Naive B cell (primary cell): ENCODE data around the gene NRCAM. TPM values are rescaled to one million over a fixed set of nuclear protein-coding genes. Genes with fewer than 3 reads are reported as not detected.

Source experiments
- ATAC-seq, 2 donors: fragments of 150-1000 bp; cut with Tn5 transposase; 2 replicates each; pipeline ENCODE4 v1.10.0; 2021; ENCODE audit warnings: low read depth in 2 of 2, mild to moderate bottlenecking in 2 of 2, moderate library complexity in 2 of 2
- DNase-seq: peaks from one replicate; pipeline ENCODE4 v3.0.0; 2022
- H3K27ac Mint-ChIP-seq, 6 donors: one replicate each; pipeline ENCODE4 v1.8.0; 2020 to 2022; ENCODE audit warnings: mild to moderate bottlenecking in 6 of 6, mixed read lengths in 6 of 6, moderate library complexity in 5 of 6, inconsistent platforms in 2 of 6
- H3K27me3 Mint-ChIP-seq, 3 donors: one replicate each; pipeline ENCODE4 v1.8.0; 2021 to 2022; ENCODE audit warnings: mixed read lengths in 3 of 3, mild to moderate bottlenecking in 1 of 3
- H3K36me3 Mint-ChIP-seq, 2 donors: one replicate each; pipeline ENCODE4 v1.8.0; 2020 to 2022; ENCODE audit warnings: mixed read lengths in 2 of 2, inconsistent platforms in 1 of 2, mild to moderate bottlenecking in 1 of 2
- H3K4me1 Mint-ChIP-seq, 3 donors: one replicate each; pipeline ENCODE4 v1.8.0; 2020 to 2022; ENCODE audit warnings: mixed read lengths in 3 of 3, inconsistent platforms in 1 of 3, mild to moderate bottlenecking in 1 of 3, moderate library complexity in 1 of 3
- H3K4me3 Mint-ChIP-seq, 8 donors: one replicate each; pipeline ENCODE4 v1.8.0; 2020 to 2022; ENCODE audit warnings: mild to moderate bottlenecking in 8 of 8, mixed read lengths in 8 of 8, moderate library complexity in 8 of 8, inconsistent platforms in 2 of 8
- H3K9me3 Mint-ChIP-seq, 7 donors: one replicate each; pipeline ENCODE4 v1.8.0; 2020 to 2022; ENCODE audit warnings: mixed read lengths in 7 of 7, mild to moderate bottlenecking in 5 of 7, inconsistent platforms in 2 of 7, moderate library complexity in 1 of 7
- polyA plus RNA-seq, 6 donors: library from polyadenylated mRNA; unstranded; fragments of 300-500 nt; fragmentation: Illumina TruSeq; gene quantifications; one replicate each; pipeline ENCODE4 v1.2.3, GENCODE V29; 2021; ENCODE audit warnings: low read depth in 6 of 6

The NRCAM gene
- polyA plus RNA-seq, 6 donors from 2014 or later, result 0.29 to 1.2 (median 0.47) TPM; not detected in 1

DNA sequence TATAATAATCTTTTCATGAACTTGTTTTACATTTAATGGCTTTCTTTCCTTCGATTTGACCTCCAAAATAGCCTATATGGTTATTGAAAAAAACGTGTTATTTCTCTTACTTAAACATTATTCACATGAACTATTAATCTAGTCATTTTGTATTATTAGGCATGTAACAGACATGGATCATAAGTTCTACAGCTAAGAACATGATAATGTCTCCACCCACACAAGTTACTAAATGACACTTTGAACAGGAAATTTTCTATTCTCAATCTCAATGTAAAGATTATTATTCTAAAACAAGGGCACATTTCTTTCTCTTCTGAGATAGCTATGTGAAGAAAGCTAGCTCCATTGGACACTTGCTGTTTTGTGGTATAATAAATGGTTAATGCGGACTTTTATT is 336.0 kb downstream of the NRCAM start:
- ATAC-seq, result no peak
- H3K27me3 Mint-ChIP-seq, result no peaks in the 10 kb centered on the region
- no peaks in the 10 kb centered on the region for H3K36me3 Mint-ChIP-seq

DNA sequence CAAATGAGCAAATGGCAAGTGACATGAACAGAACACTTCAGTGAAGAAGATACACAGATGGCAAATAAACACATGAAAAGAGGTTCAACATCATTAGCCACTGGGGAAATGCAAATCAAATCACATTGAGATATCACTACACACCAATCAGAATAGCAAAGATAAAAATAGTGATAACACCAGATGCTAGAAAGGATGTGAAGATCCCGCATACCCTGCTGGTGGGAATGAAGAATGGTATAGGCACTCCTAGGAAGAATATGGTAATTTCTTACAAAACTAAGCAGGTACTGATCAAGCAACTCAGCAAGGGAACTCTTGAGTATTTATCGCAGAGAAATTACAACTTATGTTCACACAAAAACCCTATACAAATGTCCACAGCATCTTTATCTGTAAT is 337.3 kb downstream of the NRCAM start:
- Mint-ChIP-seq H3K36me3 (no peaks in the 10 kb centered on the region), H3K27ac (no peak overlapping the region), H3K27me3 (no peaks in the 10 kb centered on the region), H3K9me3 (no peaks in the 10 kb centered on the region), H3K4me1 (no peaks in the 10 kb centered on the region), H3K4me3 (no peak overlapping the region)
- no peak for DNase-seq
- no peak for ATAC-seq

More for the DNA sequence above, 336.0 kb downstream of the NRCAM start:
- Mint-ChIP-seq H3K9me3 (no peaks in the 10 kb centered on the region), H3K4me3 (no peak overlapping the region), H3K4me1 (no peaks in the 10 kb centered on the region), H3K27ac (no peak overlapping the region)
- DNase-seq, result no peak

DNA sequence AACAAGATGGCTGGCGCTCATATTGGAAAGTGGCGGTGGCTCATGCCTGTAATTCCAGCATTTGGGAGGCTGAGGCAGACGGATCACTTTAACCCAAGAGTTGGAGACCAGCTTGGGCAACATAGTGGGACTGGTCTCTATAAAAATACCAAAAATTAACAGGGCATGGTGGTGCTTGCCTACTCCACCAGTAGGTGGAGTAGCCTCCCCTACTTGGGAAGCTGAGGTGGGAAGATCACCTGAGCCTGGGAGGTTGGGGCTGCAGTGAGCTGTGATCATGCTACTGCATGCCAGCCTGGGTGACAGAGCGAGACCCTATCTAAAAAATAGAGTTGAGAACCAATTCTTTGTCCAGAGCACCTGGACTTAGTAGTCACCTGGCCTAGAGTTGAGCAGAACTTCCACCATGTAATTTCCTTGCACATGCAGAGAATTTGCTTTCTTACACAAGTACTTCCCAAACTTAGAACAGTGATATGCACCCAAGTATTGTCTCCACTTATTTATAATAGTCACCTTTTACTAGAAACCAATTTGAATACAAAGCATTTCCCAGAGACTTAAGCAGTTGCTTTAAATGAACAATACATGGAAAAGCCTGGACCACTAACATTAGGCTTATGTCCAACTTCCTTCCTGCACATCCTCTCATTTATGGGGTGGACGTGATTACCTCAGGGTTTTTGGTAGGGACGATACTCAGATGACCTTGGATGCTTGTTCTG is 342.0 kb downstream of the NRCAM start:
- H3K4me3 Mint-ChIP-seq, result no peak overlapping the region
- no peaks in the 10 kb centered on the region for H3K4me1 Mint-ChIP-seq
- no peaks in the 10 kb centered on the region for H3K36me3 Mint-ChIP-seq
- DNase-seq (peak; percentile 19), ATAC-seq (peak in 1 of 2 donors; percentile 70)
- peaks cover 0 to 1% (median 0%) of the 10 kb centered on the region in 7 donors for H3K9me3 Mint-ChIP-seq
- H3K27ac Mint-ChIP-seq, result no peak overlapping the region
- H3K27me3 Mint-ChIP-seq, result peaks cover 0 to 1% (median 0%) of the 10 kb centered on the region in 3 donors

DNA sequence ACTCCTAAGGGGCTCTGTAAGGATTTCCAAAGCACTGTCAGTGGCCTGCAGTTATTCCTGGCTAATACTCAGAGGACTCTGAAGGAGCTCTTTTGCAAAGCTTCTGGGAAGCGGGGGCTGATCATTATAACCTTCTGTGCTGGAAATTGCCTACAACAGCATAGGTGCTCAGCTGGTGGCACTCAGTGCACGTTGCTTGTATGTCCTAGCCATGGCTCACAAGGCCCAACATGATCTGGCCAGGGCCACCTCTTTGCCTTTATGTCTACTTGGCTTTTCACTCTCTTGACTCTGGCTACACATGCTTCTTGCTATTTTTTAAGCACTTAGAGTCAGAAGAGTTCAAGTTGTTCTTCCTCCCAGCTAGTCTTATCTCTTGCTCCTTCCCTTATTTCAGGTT is 343.6 kb downstream of the NRCAM start:
- no peaks in the 10 kb centered on the region for H3K36me3 Mint-ChIP-seq
- H3K27ac Mint-ChIP-seq, result no peak overlapping the region
- peaks cover 0 to 1% (median 0%) of the 10 kb centered on the region in 7 donors for H3K9me3 Mint-ChIP-seq
- ATAC-seq (no peak), DNase-seq (no peak)
- peaks cover 0 to 4% (median 0%) of the 10 kb centered on the region in 3 donors for H3K27me3 Mint-ChIP-seq
- no peak overlapping the region for H3K4me3 Mint-ChIP-seq
- no peaks in the 10 kb centered on the region for H3K4me1 Mint-ChIP-seq

DNA sequence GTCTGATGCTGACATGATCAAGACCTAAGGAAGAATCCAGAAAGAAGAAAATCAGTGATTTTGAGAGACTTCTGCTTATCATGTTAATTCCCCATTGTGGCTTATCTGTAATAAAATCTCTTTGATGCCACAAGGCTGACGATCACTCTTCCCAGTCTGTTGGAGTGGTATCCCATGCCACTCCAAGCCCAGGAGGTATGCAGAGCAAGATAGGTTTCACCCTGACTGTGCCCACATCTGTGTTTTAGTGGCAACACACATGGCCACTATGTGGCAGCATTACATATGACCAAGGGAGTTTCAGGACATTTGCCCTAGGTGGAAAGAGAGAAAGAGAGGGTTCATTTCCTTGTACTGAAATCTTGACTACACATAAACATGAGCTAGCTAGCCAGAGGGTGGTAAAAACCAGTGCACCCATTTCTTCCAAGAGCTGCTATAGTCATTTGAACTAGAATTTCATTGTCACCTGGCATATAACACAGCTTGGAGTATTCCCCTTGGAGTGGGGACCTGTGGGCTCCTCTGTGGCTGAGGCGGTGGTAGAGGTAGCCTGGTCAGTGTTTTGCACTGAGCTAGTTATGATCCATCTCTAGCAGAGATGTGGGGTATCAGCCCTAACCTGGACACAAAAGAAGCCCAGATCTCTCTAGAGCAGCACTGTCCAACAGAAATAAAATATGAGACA is 346.9 kb downstream of the NRCAM start:
- H3K27ac Mint-ChIP-seq, result peak overlapping the region in 1 of 6 donors; percentile 85
- peak in 1 of 2 donors; percentile 58 for ATAC-seq

DNA sequence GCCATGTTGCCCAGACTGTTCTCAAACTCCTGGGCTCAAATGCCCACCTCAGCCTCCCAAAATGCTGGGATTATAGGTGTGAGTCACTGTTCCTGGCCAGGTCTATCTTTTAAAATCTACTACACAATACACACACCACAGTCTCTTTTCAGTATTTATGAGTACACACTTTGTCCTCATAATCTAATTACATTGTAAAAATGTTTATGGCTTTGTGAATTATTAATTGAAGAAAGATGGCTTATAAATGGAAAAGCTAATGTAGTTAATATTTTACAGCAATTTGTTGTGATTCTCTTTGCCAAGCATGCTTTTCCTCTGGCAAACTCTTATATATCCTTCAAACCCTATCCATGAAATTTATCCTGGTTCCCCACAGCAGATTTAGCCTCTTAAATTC is 348.1 kb downstream of the NRCAM start:
- Mint-ChIP-seq H3K27me3 (peaks cover 0 to 4% (median 0%) of the 10 kb centered on the region in 3 donors), H3K9me3 (peaks cover 0 to 1% (median 0%) of the 10 kb centered on the region in 7 donors), H3K4me3 (no peak overlapping the region), H3K27ac (no peak overlapping the region), H3K4me1 (no peaks in the 10 kb centered on the region), H3K36me3 (no peaks in the 10 kb centered on the region)
- DNase-seq (no peak), ATAC-seq (no peak)

More for the DNA sequence above, 346.9 kb downstream of the NRCAM start:
- Mint-ChIP-seq H3K4me3 (no peak overlapping the region), H3K36me3 (no peaks in the 10 kb centered on the region), H3K9me3 (peaks cover 0 to 1% (median 0%) of the 10 kb centered on the region in 7 donors), H3K4me1 (no peaks in the 10 kb centered on the region), H3K27me3 (peaks cover 0 to 4% (median 0%) of the 10 kb centered on the region in 3 donors)
- peak; percentile 6 for DNase-seq

DNA sequence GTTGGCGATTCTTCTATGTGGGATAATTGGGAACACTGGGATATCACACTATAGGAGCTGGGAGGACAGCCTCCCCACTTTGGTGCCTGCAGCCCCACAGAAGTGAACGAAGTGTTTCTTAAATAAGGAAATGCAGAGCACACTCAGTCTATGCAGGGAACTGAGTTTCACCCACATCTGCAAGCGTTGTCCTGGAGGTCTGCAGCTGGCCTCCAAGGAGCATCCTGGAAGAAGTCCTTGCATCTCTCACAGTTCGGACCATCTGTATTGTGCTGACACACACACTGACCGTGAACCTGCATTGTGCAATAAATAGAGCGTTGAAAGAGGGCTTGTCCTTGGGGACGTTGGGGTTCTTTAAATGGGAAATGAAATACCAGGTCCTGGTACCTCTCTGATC is 351.9 kb downstream of the NRCAM start:
- H3K9me3 Mint-ChIP-seq, result no peaks in the 10 kb centered on the region

DNA sequence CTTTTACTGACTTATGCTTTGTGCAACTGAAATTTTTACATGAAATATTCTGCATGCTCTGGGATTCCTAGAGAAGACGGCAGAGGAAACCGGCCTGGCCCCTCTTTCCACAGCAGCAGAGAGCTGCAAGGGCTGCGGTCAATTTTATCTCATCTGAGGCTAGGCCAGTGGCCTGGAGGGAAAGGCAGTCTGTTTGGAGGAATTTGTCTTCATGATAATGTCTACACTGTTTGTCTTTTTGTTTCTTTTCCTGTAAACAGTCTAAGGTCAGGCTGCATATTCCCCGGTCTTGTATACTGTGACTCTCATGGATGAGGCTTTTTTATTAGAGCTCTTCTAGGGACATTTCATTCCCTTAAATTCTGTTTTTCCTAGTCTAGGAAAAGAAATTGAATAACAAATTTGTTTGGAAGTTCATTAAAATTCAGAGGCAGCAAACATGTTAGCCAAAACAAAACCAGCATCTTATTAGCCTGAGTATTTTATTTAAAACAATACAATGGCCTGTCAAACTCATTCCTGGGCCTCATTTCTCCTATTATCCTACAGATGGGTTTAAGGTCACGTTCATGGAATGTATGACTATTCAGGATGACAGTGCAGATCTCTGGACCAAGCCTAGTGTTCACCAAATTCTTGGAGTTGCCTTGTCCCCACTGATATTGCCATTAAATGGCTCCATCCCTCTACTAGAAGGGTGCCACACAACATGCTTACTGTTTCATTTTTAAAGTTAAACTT is 352.5 kb downstream of the NRCAM start:
- H3K27me3 Mint-ChIP-seq, result peaks cover 7 to 13% (median 12%) of the 10 kb centered on the region in 3 donors
- H3K27ac Mint-ChIP-seq, result no peak overlapping the region
- H3K9me3 Mint-ChIP-seq, result no peaks in the 10 kb centered on the region
- DNase-seq (no peak), ATAC-seq (no peak)
- no peaks in the 10 kb centered on the region for H3K36me3 Mint-ChIP-seq
- no peak overlapping the region for H3K4me3 Mint-ChIP-seq
- H3K4me1 Mint-ChIP-seq, result no peaks in the 10 kb centered on the region

More for the DNA sequence above, 351.9 kb downstream of the NRCAM start:
- DNase-seq, result no peak
- ATAC-seq, result no peak
- no peaks in the 10 kb centered on the region for H3K4me1 Mint-ChIP-seq
- peak overlapping the region in 1 of 8 donors; percentile 15 for H3K4me3 Mint-ChIP-seq
- H3K36me3 Mint-ChIP-seq, result no peaks in the 10 kb centered on the region
- peaks cover 1 to 12% (median 7%) of the 10 kb centered on the region in 3 donors for H3K27me3 Mint-ChIP-seq
- no peak overlapping the region for H3K27ac Mint-ChIP-seq

DNA sequence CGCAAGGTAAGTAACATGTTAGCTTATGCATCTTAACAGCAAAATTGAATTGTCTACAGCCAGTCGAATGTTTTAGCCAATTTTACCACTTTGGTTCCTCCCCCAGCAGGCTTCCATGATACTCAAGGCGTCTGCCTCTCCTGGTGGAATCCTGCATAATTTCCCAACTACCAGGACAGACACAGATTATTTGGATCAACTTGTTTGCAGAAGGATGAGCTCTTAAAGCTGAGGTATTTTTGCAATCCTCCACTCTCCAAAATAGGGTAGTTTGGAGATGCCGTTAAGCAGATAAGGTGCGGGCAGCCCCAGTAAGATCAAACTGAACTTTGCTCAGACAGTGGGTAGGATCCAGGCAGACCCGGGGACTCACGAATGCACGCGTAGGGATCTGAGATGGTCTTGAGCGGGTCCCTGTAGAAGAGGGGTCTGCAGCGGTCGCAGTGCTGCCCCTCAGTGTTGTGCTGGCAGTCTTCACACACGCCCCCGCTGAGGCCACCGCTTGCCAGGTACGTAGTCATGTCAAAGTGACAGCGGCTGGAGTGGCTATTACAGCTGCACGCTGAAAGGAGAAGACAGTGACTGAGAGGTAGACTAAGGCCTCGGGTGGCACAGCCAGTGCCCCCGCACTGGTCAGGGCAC is 353.4 kb downstream of the NRCAM start:
- no peaks in the 10 kb centered on the region for H3K36me3 Mint-ChIP-seq
- H3K4me3 Mint-ChIP-seq, result no peak overlapping the region
- no peak for ATAC-seq

DNA sequence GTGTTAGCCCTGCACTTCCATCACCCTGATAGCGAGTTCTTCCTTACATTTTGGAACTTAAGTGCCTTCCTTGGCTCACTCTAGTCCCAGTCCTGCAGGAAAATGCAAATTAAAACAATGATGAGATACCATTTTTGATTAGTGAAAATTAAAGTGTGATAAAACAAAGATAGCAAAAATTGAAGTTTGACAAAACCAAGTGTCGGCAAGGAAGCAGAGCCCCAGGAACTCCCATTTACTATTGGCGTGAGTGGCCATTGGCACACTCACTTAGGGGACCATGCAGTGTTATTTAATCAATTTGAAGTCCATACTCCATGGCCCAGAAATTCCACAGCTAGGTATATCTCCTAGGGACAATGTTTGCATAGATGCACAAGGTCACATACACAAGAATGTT is 354.5 kb downstream of the NRCAM start:
- H3K27ac Mint-ChIP-seq, result no peak overlapping the region
- no peak overlapping the region for H3K4me3 Mint-ChIP-seq
- peaks cover 9 to 15% (median 12%) of the 10 kb centered on the region in 3 donors for H3K27me3 Mint-ChIP-seq
- no peaks in the 10 kb centered on the region for H3K36me3 Mint-ChIP-seq
- H3K9me3 Mint-ChIP-seq, result no peaks in the 10 kb centered on the region
- DNase-seq (no peak), ATAC-seq (no peak)
- H3K4me1 Mint-ChIP-seq, result no peaks in the 10 kb centered on the region

More for the DNA sequence above, 353.4 kb downstream of the NRCAM start:
- Mint-ChIP-seq H3K9me3 (no peaks in the 10 kb centered on the region), H3K4me1 (no peaks in the 10 kb centered on the region), H3K27ac (no peak overlapping the region), H3K27me3 (peaks cover 9 to 15% (median 12%) of the 10 kb centered on the region in 3 donors)
- DNase-seq, result no peak

DNA sequence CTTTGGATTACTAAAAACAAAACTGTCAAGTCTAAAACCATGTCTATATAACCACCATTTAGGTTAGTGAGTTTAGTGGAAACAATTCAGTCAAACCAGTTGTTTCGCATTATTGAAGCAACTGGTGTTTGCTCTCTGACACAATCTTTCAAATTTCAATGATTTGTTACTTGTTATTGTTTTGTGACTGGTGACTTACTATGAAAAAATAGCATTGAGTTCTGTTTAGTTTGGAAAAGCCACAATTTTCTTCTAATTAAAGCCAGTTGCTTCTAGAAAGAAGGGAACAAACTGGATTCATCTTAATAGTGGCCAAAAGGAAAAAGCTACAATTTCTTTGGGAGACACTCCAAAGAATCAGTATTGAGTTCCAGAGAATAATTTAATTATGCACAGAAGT is 356.5 kb downstream of the NRCAM start:
- no peak for DNase-seq
- no peaks in the 10 kb centered on the region for H3K36me3 Mint-ChIP-seq
- no peak overlapping the region for H3K27ac Mint-ChIP-seq
- no peak overlapping the region for H3K4me3 Mint-ChIP-seq
- peaks cover 12 to 16% (median 15%) of the 10 kb centered on the region in 3 donors for H3K27me3 Mint-ChIP-seq
- no peak for ATAC-seq
- no peaks in the 10 kb centered on the region for H3K9me3 Mint-ChIP-seq
- H3K4me1 Mint-ChIP-seq, result peaks cover 0 to 6% (median 4%) of the 10 kb centered on the region in 3 donors

DNA sequence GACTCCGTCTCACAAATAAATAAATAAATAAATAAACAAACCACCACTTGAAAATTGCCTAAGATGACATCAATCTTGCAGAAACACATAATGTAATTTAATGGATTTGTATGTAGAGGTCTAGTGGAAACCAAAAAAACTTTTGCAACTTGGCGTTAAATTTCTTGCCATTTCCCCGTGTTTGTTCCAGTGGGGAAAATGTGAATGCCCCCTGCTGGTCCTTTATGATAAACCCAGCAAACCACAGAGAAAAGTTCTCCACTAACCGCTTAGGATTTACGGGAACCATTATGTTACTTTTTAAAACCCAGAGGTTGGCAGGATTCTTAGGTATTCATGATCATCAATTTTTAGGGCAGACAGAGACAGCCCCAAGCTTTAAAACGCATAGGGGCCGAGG is 358.5 kb downstream of the NRCAM start:
- no peaks in the 10 kb centered on the region for H3K36me3 Mint-ChIP-seq
- no peak for DNase-seq
- H3K4me3 Mint-ChIP-seq, result no peak overlapping the region

More for the DNA sequence above, 358.5 kb downstream of the NRCAM start:
- H3K4me1 Mint-ChIP-seq, result peaks cover 0 to 6% (median 5%) of the 10 kb centered on the region in 3 donors
- no peak for ATAC-seq
- no peaks in the 10 kb centered on the region for H3K9me3 Mint-ChIP-seq
- no peak overlapping the region for H3K27ac Mint-ChIP-seq
- H3K27me3 Mint-ChIP-seq, result peaks cover 20 to 21% (median 21%) of the 10 kb centered on the region in 3 donors
